Measurements from ENCODE around the gene IGHMBP2.

The IGHMBP2 gene

DNA sequence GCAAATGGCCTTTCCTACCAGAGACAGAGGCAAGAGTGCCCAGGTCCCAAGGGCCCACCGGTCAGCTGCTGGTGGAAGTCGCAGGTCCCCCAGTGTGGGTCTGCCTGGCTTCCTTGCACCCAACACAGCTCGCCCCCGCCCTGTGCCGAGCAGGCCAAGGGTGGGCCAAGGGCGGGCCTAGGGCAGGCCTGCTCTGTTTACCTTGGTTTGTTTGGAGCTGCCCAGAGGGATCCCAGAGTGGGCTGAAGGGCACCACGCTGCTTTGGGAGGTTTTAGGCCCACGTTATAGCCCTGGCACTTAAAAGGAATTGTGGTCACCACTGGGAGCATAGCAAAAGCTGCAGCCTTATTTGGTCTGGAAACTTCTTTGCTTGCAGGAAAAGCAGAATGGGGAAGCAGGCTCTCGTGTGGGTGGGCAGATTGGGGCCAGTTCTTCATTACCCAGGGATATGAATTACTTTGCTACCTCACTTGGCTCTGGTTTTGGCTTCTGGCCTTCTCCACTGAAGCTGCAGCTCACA, 39.1 kb downstream of the IGHMBP2 start:
- H3K4me2 ChIP-seq (ENCODE audit: low read length) = no peak overlapping the region
- no peak overlapping the region for H3K27ac ChIP-seq (ENCODE audit: low read depth, low read length, poor library complexity, severe bottlenecking)
- H3K9ac ChIP-seq (ENCODE audit: low read length) = no peak overlapping the region
- H2AFZ ChIP-seq (ENCODE audit: low read length) = no peak overlapping the region
- no peaks in the 10 kb centered on the region for H3K9me2 ChIP-seq (ENCODE audit: low read depth, low read length)
- H4K20me1 ChIP-seq (ENCODE audit: insufficient read depth, low read length) = no peaks in the 10 kb centered on the region
- H3K9me3 ChIP-seq (ENCODE audit: low read length) = no peaks in the 10 kb centered on the region
- TF ChIP-seq EZH2 (IDR thresholded peaks at IDR 0.05; ENCODE audit: borderline replicate concordance, low read length) = no peak
- TF ChIP-seq, protein P1, sequence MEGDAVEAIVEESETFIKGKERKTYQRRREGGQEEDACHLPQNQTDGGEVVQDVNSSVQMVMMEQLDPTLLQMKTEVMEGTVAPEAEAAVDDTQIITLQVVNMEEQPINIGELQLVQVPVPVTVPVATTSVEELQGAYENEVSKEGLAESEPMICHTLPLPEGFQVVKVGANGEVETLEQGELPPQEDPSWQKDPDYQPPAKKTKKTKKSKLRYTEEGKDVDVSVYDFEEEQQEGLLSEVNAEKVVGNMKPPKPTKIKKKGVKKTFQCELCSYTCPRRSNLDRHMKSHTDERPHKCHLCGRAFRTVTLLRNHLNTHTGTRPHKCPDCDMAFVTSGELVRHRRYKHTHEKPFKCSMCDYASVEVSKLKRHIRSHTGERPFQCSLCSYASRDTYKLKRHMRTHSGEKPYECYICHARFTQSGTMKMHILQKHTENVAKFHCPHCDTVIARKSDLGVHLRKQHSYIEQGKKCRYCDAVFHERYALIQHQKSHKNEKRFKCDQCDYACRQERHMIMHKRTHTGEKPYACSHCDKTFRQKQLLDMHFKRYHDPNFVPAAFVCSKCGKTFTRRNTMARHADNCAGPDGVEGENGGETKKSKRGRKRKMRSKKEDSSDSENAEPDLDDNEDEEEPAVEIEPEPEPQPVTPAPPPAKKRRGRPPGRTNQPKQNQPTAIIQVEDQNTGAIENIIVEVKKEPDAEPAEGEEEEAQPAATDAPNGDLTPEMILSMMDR (IDR thresholded peaks at IDR 0.05; ENCODE audit: low read length) = no peak
- no peaks in the 10 kb centered on the region for H3F3A ChIP-seq (ENCODE audit: insufficient read depth, low read length)
- H3K4me3 ChIP-seq (ENCODE audit: low read depth, low read length, poor library complexity, severe bottlenecking) = no peak overlapping the region
- no peaks in the 10 kb centered on the region for H3K27me3 ChIP-seq (ENCODE audit: insufficient read depth, low read length)
- H3K36me3 ChIP-seq (ENCODE audit: insufficient read depth, low read length) = peaks cover 10% of the 10 kb centered on the region; the same call in 1 of the 2 replicates
- no peaks in the 10 kb centered on the region for H3K79me2 ChIP-seq (ENCODE audit: insufficient read depth, low read length)
- H3K4me1 ChIP-seq (ENCODE audit: insufficient read depth, low read length, severe bottlenecking) = no peaks in the 10 kb centered on the region

- Histone ChIP-seq H3K4me1 (ENCODE audit: insufficient read depth, low read length, severe bottlenecking) (no peaks in the 10 kb centered on the region), H3K27me3 (ENCODE audit: insufficient read depth, low read length) (0 out of 2 replicates have a peak, but pooled peaks cover 6% of the 10 kb centered on the region), H3K9ac (ENCODE audit: low read length) (no peak overlapping the region), H3K27ac (ENCODE audit: low read depth, low read length, poor library complexity, severe bottlenecking) (no peak overlapping the region), H3K4me2 (ENCODE audit: low read length) (no peak overlapping the region), H3K36me3 (ENCODE audit: insufficient read depth, low read length) (no peaks in the 10 kb centered on the region), H2AFZ (ENCODE audit: low read length) (no peak overlapping the region), H3K9me2 (ENCODE audit: low read depth, low read length) (no peaks in the 10 kb centered on the region), H3K79me2 (ENCODE audit: insufficient read depth, low read length) (no peaks in the 10 kb centered on the region), H4K20me1 (ENCODE audit: insufficient read depth, low read length) (no peaks in the 10 kb centered on the region), H3K4me3 (ENCODE audit: low read depth, low read length, poor library complexity, severe bottlenecking) (no peak overlapping the region), H3F3A (ENCODE audit: insufficient read depth, low read length) (no peaks in the 10 kb centered on the region), H3K9me3 (ENCODE audit: low read length) (no peaks in the 10 kb centered on the region)
- TF ChIP-seq, protein P1 (IDR thresholded peaks at IDR 0.05; ENCODE audit: low read length) = no peak
- TF ChIP-seq EZH2 (IDR thresholded peaks at IDR 0.05; ENCODE audit: borderline replicate concordance, low read length) = no peak
Measured at GRCh38 chr11:68946416-68947090, 42.9 kb downstream of the IGHMBP2 start.

- no peak overlapping the region for H3K9ac ChIP-seq (ENCODE audit: low read length)
- no peaks in the 10 kb centered on the region for H3K9me3 ChIP-seq (ENCODE audit: low read length)
- no peaks in the 10 kb centered on the region for H3F3A ChIP-seq (ENCODE audit: insufficient read depth, low read length)
- H3K36me3 ChIP-seq (ENCODE audit: insufficient read depth, low read length) = no peaks in the 10 kb centered on the region
- H2AFZ ChIP-seq (ENCODE audit: low read length) = no peak overlapping the region
- no peaks in the 10 kb centered on the region for H3K9me2 ChIP-seq (ENCODE audit: low read depth, low read length)
- no peak overlapping the region for H3K4me3 ChIP-seq (ENCODE audit: low read depth, low read length, poor library complexity, severe bottlenecking)
- TF ChIP-seq EZH2 (IDR thresholded peaks at IDR 0.05; ENCODE audit: borderline replicate concordance, low read length) = no peak
- TF ChIP-seq, protein P1 (IDR thresholded peaks at IDR 0.05; ENCODE audit: low read length) = no peak
- H3K4me2 ChIP-seq (ENCODE audit: low read length) = no peak overlapping the region
- H3K27ac ChIP-seq (ENCODE audit: low read depth, low read length, poor library complexity, severe bottlenecking) = no peak overlapping the region
- H3K4me1 ChIP-seq (ENCODE audit: insufficient read depth, low read length, severe bottlenecking) = no peaks in the 10 kb centered on the region
- H3K79me2 ChIP-seq (ENCODE audit: insufficient read depth, low read length) = no peaks in the 10 kb centered on the region
- H4K20me1 ChIP-seq (ENCODE audit: insufficient read depth, low read length) = no peaks in the 10 kb centered on the region
- 0 out of 2 replicates have a peak, but pooled peaks cover 6% of the 10 kb centered on the region for H3K27me3 ChIP-seq (ENCODE audit: insufficient read depth, low read length)
Measured at GRCh38 chr11:68947151-68947550, 43.5 kb downstream of the IGHMBP2 start.

Data from OCI-LY1 (cell line).